Fibroblast of peridontal ligament (primary cell): ENCODE data around the gene CHRNA10.

Experiments
- DNase-seq: peaks from one replicate; pipeline ENCODE4 v3.0.0-alpha.2; 2010; ENCODE audit errors: extremely low read depth

Gene CHRNA10

DNA sequence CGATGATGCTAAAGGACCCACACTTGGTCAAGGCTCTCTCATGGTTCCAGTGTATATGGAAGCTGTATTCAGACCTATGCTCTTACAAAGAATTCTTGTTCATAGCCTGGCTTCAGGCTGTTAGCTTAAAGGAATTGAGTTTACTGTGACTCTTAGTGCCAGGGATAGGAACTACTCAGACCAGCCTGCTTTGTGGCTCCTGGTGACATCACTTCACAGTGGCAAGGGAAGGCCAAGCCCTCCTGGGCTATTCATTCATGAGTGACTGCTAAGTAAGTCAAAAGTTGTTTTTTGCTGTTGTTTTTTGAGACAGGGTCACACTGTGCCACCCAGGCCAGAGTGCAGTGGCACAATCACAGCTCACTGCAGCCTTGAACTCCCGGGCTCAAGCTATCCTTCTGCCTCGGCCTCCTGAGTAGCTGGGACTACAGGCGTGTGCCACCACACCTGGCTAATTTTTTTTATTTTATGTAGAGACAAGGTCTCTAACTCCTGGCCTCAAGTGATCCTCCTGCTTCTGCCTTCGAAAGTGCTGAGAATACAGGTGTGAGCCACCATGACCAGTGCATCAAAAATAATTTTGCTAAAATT lies 39.0 kb downstream of the CHRNA10 start:
- no peak for DNase-seq

DNA sequence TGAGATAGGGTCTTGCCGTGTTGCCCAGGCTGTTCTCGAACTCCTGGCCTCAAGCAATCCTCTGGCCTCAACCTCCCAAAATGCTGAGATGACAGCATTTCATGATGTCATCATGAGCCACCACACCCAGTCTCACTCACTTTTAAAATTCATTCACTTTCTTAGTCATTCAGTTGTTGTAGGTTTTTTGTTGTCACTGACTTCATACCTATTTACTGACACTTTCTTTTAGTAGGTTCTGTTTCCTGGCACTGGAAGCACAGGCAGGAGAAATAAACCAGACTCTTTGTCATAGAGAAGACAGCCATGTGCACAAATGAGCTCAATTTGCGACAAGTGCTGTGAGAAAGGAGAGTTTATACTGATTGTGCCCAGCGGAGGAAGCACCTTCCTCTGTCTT lies 39.9 kb downstream of the CHRNA10 start:
- no peak for DNase-seq

DNA sequence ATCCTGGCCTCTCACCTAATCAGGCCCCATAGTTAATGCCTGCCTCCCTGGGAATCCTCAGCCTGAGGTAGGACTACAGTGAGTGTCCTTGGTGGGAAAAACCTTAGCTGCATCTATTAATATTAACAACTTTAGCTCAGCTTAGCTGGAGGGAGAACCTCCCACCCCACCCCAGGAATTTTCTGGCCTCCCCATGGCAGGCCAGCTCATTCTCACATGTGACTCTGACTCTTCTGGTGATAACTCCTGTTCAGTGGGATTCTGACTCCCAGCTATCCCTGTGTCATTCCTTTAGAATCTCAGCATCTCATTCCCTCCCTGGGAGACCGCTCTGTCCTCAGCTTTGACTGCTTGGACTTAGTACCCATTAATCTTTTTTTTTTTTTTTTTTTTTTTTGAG lies 43.9 kb downstream of the CHRNA10 start:
- DNase-seq = peak; percentile 52

DNA sequence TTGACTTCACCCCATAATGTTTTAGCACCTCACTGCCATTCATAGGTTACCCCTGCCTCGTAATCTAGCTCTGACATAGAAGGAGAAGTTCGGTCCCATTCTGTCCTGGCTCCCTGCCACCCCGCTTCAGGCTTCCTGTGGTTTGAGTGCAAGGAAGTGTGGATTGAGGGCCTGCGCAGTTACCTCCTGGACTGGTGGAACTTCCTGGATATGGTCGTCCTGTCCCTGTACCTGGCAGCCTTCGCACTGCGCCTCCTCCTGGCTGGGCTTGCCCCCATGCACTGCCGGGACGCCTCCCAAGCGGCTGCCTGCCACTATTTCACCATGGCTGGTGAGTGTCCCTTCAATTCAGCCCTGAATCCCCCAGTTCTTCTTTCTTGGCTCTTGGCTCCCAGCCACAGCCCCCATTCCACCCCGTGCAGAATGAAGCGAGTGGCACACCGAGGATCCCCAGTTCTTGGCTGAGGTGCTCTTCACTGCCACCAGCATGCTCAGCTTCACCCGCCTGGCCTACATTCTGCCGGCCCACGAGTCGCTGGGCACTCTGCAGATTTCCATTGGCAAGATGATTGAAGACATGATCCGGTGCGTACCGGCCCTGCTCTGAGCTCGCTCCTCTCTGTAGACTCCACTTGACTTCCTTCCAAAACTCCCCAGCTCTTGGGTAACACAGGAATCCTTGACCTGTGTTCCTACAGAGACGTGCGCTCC lies 44.8 kb downstream of the CHRNA10 start:
- no peak for DNase-seq

DNA sequence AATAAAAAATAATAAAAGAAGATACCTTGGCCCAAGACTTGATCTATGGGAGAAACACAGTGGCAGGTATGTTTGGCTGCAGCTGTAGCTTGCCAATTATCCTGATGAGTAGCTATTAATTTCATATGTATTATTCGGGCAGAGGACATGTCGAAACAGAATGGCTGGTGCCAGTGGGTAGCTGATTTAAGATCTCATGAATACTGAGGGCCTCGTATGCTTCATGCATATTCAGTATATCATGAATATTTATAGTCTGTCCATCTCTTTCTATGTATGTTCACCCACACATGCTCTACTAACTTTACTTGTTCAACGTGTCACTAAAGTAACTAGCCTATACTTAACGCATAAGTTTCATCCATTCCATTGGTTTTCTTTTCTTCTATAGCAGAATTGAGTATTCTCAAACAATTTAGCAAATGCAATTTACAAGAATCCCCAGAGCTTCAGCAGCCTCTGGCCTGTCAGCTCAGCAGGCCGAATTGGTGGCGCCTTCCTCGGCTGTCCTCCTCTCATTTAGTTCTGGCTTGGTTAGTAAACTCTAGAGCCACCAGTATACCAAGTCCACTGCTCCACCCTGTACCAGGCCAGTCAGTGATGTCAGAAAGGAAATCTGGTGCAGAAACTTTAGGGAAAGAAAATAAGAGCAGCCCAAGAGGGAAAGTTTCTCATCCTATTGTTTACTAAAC lies 47.3 kb downstream of the CHRNA10 start:
- DNase-seq = no peak

DNA sequence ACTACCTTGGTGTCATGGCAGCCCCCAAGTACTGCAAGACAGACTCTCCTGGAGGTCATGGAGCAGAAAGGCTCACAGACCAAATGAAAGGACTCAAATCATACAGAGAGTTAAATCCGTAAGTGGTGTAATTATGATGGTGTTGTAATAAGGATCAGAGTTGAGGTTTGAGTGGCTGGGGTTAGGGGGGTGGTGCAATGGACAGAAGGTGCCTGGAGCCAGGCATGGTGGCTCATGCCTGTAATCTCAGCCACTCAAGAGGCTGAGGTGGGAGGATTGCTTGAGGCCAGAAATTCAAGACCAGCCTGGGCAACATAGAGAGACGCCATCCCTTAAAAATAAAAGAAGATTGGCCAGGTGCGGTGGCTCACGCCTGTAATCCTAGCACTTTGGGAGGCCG lies 48.1 kb downstream of the CHRNA10 start:
- no peak for DNase-seq

DNA sequence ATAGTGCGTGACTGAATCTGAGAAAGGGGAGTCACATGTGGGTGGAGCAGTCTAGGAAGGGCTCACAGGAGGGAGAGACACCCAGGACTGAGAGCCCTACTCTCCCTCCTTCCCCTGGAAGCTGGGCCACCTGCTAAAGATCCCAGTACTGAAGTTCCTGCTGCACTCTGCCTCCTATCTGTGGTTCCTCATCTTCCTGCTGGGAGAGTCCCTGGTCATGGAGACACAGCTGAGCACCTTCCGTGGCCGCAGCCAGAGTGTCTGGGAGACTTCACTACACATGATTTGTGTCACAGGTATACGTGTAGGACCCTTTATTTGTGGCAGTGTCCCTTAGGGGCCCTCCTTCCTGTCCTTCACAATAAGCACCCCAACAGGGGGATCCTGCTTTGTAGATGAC lies 48.7 kb downstream of the CHRNA10 start:
- no peak for DNase-seq

DNA sequence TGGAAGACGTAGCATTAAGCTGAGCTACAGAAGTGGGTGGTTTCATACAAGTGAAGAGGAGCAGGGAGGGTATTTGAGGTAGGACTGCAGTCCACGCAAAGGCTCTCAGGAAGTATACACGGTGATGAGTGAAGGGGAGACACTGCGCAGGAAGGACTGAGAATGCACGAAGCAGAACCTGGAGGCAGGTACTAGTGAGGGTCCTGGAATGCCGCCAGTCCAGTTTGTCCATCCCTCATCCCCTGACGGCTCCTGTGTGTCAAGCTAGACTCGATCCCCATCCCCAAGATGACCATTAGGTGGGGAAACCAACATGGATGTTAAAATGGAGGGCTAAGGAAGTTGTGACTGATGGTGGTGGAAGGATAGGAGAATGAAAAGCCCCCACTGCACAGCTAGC lies 53.2 kb downstream of the CHRNA10 start:
- DNase-seq = no peak

DNA sequence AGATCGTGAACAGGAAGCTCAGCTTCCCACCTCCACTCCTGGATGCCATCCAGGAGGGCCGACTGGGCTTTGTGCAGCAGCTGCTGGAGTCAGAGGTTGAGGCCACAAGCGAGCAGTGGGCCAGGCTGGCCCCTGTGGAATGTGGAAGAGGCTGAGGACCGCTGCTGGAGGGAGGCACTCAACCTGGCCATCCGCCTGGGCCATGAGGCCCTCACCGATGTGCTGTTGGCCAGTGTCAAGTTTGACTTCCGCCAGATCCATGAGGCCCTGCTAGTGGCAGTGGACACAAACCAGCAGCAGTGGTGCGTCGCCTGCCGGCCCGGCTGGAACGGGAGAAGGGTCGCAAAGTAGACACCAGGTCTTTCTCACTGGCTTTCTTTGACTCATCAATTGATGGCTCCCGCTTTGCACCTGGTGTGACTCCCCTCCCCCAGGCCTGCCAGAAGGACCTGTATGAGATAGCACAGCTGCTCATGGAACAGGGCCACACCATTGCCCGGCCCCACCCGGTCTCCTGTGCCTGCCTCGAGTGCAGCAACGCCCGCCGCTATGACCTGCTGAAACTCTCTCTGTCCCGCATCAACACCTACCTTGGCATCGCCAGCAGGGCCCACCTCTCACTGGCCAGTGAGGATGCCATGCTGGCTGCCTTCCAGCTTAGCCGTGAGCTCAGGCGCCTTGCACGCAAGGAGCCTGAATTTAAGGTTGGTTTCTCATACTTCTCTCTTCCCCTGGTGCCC lies 54.3 kb downstream of the CHRNA10 start:
- no peak for DNase-seq

DNA sequence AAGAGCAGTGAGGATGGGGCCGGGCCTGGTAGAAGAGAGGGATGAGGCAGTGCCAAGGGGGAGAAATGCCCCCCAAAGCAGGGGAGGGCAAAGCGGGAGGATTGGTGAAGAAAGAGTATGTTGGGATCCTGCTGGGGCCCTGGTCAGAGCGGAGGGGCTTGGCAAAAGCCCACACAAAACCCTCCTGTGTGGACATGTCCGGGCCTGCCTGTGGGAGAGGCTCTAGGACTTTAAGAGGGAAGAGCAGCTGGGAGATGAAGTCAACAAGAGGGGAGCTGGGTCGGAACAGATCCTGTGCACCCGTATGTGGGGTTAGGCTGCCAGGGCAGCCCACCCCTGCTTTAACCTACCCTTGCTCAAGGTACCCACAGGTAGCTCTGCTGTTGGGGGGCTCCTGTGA lies 55.2 kb downstream of the CHRNA10 start:
- no peak for DNase-seq
